HCT116 (cell line): ENCODE results near the gene ANGPT4. TPM values are rescaled to one million over a fixed set of nuclear protein-coding genes. Genes with fewer than 3 reads are reported as not detected.

Source experiments
- ATAC-seq: fragments of 200-7000 bp; cut with Tn5 transposase; 2 replicates; pipeline ENCODE4 v1.9.1; 2020; ENCODE audit warnings: mild to moderate bottlenecking, moderate library complexity
- BruUV-seq: library from RNA; stranded (reverse); fragments of 400-500 nt; replicated peaks from 2 replicates; lab custom pipeline; 2021; lab: Mats Ljungman, UMichigan
- CTCF ChIA-PET: fragments of 300-600 bp; sonication (Branson Sonifier 250); formaldehyde crosslinking; loops from one replicate; lab custom pipeline; 2021; ENCODE audit warnings: antibody characterized with exemption; lab: Charles Lee
- POLR2A ChIA-PET: fragments of 300-600, 350-600 bp; sonication (Branson Sonifier 250); formaldehyde crosslinking; loops from one replicate; lab custom pipeline; 2021; ENCODE audit warnings: antibody characterized with exemption; lab: Charles Lee
- RAD21 ChIA-PET, 2 experiments: fragments of 300-600 bp; sonication (Branson Sonifier 250); formaldehyde crosslinking; loops; one replicate each; lab custom pipeline; 2023; ENCODE audit warnings: low total read pairs in 2 of 2; ENCODE audit not compliant: uncharacterized antibody in 2 of 2, unreplicated experiment in 2 of 2, low non-redundant PET in 1 of 2; lab: Charles Lee
- DNase-seq: peaks from one replicate; pipeline ENCODE4 v3.0.0-alpha.2; 2010; ENCODE audit warnings: low read depth, low spot score
- H2AFZ ChIP-seq: fragments of 200-600 bp; shearing (Covaris generic), sonication (generic); 2 replicates; pipeline ENCODE4 v1.6.1; 2017; ENCODE audit warnings: low read depth, mixed run types, mixed read lengths, antibody characterized with exemption, low read length; ENCODE audit not compliant: poor library complexity, severe bottlenecking
- H3K27ac ChIP-seq: 2 replicates; pipeline ENCODE4 v1.5.1; 2012; ENCODE audit warnings: low read depth, low read length
- H3K27me3 ChIP-seq: fragments of 200-600 bp; sonication (generic); 2 replicates; pipeline ENCODE4 v1.6.1; 2016; ENCODE audit warnings: mixed run types, low read length, mixed read lengths; ENCODE audit not compliant: insufficient read depth
- H3K36me3 ChIP-seq, 2 experiments: fragments of 200-500 bp in 1 of 2; fragments of 200-600 bp in 1 of 2; sonication (Bioruptor generic) in 1 of 2; sonication (generic) in 1 of 2; 2 replicates each; pipeline versions ENCODE4 v1.5.1 to v1.6.1; 2014 to 2016; ENCODE audit warnings: low read length in 2 of 2, inconsistent platforms in 1 of 2, mixed read lengths in 1 of 2, mixed run types in 1 of 2; ENCODE audit not compliant: insufficient read depth in 2 of 2, control insufficient read depth in 1 of 2
- H3K4me1 ChIP-seq, 2 experiments: fragments of 200-600 bp in 1 of 2; sonication (generic) in 1 of 2; 2 replicates each; pipeline versions ENCODE4 v1.5.1 to v1.6.1; 2012 to 2017; ENCODE audit warnings: low read length in 2 of 2, inconsistent platforms in 1 of 2, mild to moderate bottlenecking in 1 of 2, mixed read lengths in 1 of 2, mixed run types in 1 of 2, moderate library complexity in 1 of 2; ENCODE audit not compliant: insufficient read depth in 2 of 2, control insufficient read depth in 1 of 2
- H3K4me2 ChIP-seq: fragments of 200-600 bp; sonication (generic); 2 replicates; pipeline ENCODE4 v1.6.1; 2017; ENCODE audit warnings: mixed run types, low read length, mixed read lengths
- H3K4me3 ChIP-seq, 2 experiments: fragments of 200-600 bp in 1 of 2; sonication (generic) in 1 of 2; replicated peaks in 1 of 2; 2 replicates each; pipeline ENCODE4 v1.5.1; 2011 to 2016; ENCODE audit warnings: low read length in 2 of 2, control low read depth in 1 of 2, low read depth in 1 of 2, mild to moderate bottlenecking in 1 of 2, mixed read lengths in 1 of 2, mixed run types in 1 of 2
- H3K79me2 ChIP-seq: fragments of 200-600 bp; sonication (generic); 2 replicates; pipeline ENCODE4 v1.6.1; 2017; ENCODE audit warnings: mild to moderate bottlenecking, mixed run types, low read length, moderate library complexity, mixed read lengths; ENCODE audit not compliant: insufficient read depth
- H3K9ac ChIP-seq: fragments of 200-600 bp; sonication (generic); 2 replicates; pipeline ENCODE4 v1.6.1; 2016; ENCODE audit warnings: low read length, mixed read lengths
- H3K9me2 ChIP-seq: fragments of 200-600 bp; sonication (generic), shearing (Covaris generic); 2 replicates; pipeline ENCODE4 v1.6.1; 2017; ENCODE audit warnings: mixed run types, mild to moderate bottlenecking, moderate library complexity; ENCODE audit not compliant: insufficient read depth
- H3K9me3 ChIP-seq, 2 experiments: fragments of 200-500 bp in 1 of 2; fragments of 200-600 bp in 1 of 2; sonication (Bioruptor generic) in 1 of 2; sonication (generic) in 1 of 2; 2 replicates each; pipeline ENCODE4 v1.6.1; 2014 to 2017; ENCODE audit warnings: low read length in 2 of 2, mixed read lengths in 2 of 2, inconsistent platforms in 1 of 2, low read depth in 1 of 2, mild to moderate bottlenecking in 1 of 2, mixed run types in 1 of 2, moderate library complexity in 1 of 2; ENCODE audit not compliant: control insufficient read depth in 1 of 2, insufficient read depth in 1 of 2
- H4K20me1 ChIP-seq: fragments of 200-600 bp; sonication (generic), shearing (Covaris generic); 2 replicates; pipeline ENCODE4 v1.6.1; 2017; ENCODE audit warnings: mixed run types, mild to moderate bottlenecking, moderate library complexity; ENCODE audit not compliant: insufficient read depth
- POLR2A ChIP-seq: IDR thresholded peaks from 2 replicates; pipeline ENCODE4 v1.7.0; 2011; ENCODE audit warnings: borderline replicate concordance; ENCODE audit not compliant: insufficient read depth, insufficient read length; ENCODE audit errors: extremely low read depth
- POLR2AphosphoS5 ChIP-seq: IDR thresholded peaks from 2 replicates; pipeline ENCODE4 v1.6.1; 2011; ENCODE audit warnings: mild to moderate bottlenecking, low read depth, low read length, moderate library complexity
- YY1 ChIP-seq: IDR thresholded peaks from 2 replicates; pipeline ENCODE4 v1.6.1; 2011; ENCODE audit warnings: low read length, low read depth, moderate library complexity, mild to moderate bottlenecking; ENCODE audit not compliant: insufficient replicate concordance; ENCODE audit errors: extremely low read depth
- intact Hi-C: fragments of 100-400 bp; cut with micrococcal nuclease; formaldehyde crosslinking; loops from 2 replicates; pipeline ENCODE4 v1.10.0; 2022
- total RNA-seq: library from RNA; stranded (reverse); gene quantifications from one replicate; pipeline ENCODE4 v1.2.1, GENCODE V29; 2021; ENCODE audit not compliant: unreplicated experiment
- TF ChIP-seq, protein P1 (sequence below), 3 experiments: fragments of 200-600 bp in 1 of 3; sonication (generic) in 1 of 3; IDR thresholded peaks in 2 of 3; conservative IDR thresholded peaks in 1 of 3; 2 replicates each; pipeline ENCODE4 v1.5.1; 2012 to 2017; ENCODE audit warnings: low read depth in 2 of 3, low read length in 2 of 3, antibody characterized with exemption in 1 of 3, borderline replicate concordance in 1 of 3, control low read depth in 1 of 3, mild to moderate bottlenecking in 1 of 3, mixed read lengths in 1 of 3, mixed run types in 1 of 3, moderate library complexity in 1 of 3; ENCODE audit not compliant: insufficient read depth in 1 of 3

Gene ANGPT4
- total RNA-seq, 1 experiment from 2014 or later: not detected

DNA sequence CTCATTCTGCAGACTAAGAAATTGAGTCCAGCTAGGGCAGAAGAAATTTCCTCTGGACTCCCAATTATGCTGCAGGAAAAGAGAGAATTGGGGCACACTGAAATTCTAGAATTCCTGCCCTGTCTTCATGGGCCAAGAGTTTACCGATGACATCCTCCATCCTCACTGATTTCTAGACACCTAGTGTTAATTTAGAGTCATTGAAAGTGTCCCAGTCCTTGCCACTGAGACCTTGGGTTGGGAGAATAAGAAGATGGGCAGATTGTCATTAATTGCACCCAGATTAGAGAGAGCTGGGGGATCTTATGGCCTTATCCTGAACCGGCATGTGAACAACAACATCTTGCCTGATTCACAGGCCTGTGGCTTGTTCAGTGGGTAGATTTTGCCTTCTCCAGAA, 29.0 kb downstream of the ANGPT4 start:
- no peaks in the 10 kb centered on the region for H3K27me3 ChIP-seq
- BruUV-seq: no TSS peak

DNA sequence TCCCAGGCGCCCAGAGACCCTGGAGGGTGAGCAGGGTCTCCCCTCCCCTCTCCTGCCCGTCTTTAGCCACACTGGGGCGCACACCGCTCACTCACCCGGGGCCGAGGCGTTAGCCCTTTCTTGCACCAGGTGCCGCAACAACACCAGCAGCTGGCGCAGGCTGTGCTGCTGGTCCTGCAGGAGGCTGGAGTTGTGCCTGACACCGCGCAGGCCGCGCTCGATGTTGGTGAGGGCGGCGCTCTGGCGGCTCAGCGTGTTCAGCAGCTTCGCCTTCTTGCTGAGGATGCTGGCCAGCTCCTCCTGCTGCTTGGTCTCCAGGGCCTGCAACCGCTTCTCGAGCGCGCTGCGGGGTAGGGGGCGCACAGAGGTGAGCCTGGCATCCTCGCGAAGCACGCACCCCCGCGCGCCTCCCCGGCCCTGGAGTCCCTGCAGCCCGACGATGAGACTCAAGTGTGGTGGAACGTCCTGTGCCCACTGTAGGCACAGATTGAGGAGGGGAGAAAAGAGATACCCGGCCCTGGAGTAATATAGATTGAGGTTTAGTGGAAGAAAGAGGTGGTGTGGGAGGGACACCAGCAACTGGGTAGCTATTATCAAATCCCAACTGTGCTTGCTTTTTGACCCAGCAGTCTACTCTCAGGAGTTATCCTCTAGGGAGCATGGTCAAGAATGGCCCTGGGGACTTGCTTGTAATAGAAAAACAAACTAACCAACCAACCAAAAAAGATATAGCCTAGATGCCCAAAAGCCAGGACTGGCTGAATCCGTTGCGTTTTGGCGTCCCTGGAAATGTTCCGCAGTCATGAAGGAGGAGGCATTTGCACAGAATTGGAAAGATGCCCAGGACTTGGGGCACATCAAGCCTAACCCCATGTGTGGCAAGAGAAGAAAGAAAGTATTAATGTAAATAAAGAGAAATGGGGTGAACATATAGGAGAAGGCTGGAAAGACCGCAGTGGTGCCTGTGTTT, 30.9 kb downstream of the ANGPT4 start:
- peaks cover 17 to 22% of the 10 kb centered on the region in 2 experiments for H3K4me1 ChIP-seq
- no TSS peak for BruUV-seq
- H3K4me3 ChIP-seq: no peak overlapping the region
- H3K36me3 ChIP-seq: no peaks in the 10 kb centered on the region
- no peaks in the 10 kb centered on the region for H3K9me2 ChIP-seq
- intact Hi-C loops: no loop called here
- H3K9ac ChIP-seq: no peak overlapping the region
- CTCF ChIA-PET: no interaction called here
- ATAC-seq: no peak
- H2AFZ ChIP-seq: no peak overlapping the region
- TF ChIP-seq YY1 (no peak), POLR2AphosphoS5 (no peak)
- TF ChIP-seq, protein P1, sequence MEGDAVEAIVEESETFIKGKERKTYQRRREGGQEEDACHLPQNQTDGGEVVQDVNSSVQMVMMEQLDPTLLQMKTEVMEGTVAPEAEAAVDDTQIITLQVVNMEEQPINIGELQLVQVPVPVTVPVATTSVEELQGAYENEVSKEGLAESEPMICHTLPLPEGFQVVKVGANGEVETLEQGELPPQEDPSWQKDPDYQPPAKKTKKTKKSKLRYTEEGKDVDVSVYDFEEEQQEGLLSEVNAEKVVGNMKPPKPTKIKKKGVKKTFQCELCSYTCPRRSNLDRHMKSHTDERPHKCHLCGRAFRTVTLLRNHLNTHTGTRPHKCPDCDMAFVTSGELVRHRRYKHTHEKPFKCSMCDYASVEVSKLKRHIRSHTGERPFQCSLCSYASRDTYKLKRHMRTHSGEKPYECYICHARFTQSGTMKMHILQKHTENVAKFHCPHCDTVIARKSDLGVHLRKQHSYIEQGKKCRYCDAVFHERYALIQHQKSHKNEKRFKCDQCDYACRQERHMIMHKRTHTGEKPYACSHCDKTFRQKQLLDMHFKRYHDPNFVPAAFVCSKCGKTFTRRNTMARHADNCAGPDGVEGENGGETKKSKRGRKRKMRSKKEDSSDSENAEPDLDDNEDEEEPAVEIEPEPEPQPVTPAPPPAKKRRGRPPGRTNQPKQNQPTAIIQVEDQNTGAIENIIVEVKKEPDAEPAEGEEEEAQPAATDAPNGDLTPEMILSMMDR (IDR thresholded peaks at IDR 0.05 in 2 of 3, conservative IDR thresholded peaks at IDR 0.05 in 1 of 3; ENCODE audit: borderline replicate concordance in 1 of 3, insufficient read depth in 1 of 3, low read depth in 2 of 3, low read length in 2 of 3): no peak
- TF ChIP-seq, all 23 proteins: peak for 0
- Histone ChIP-seq H4K20me1 (no peaks in the 10 kb centered on the region), H3K9me3 (no peaks in the 10 kb centered on the region), H3K79me2 (no peaks in the 10 kb centered on the region), H3K27me3 (no peaks in the 10 kb centered on the region), H3K27ac (no peak overlapping the region), H3K4me2 (no peak overlapping the region)
- RAD21 ChIA-PET: no interaction called here
- no peak for DNase-seq
- POLR2A ChIA-PET: no interaction called here

More for the DNA sequence above, 29.0 kb downstream of the ANGPT4 start:
- peak; percentile 53; the same call in 1 of the 2 replicates for ATAC-seq
- no peak overlapping the region for H3K27ac ChIP-seq
- H3K4me3 ChIP-seq: no peak overlapping the region
- no peaks in the 10 kb centered on the region for H3K36me3 ChIP-seq
- no peaks in the 10 kb centered on the region for H4K20me1 ChIP-seq
- H3K9me2 ChIP-seq: no peaks in the 10 kb centered on the region
- no peak overlapping the region for H3K9ac ChIP-seq
- DNase-seq: no peak
- CTCF ChIA-PET: interaction anchor here (0.9 kb wide), 1 partner anchor 68 kb away, joined by 5 read pairs; no protein-coding TSS in a partner anchor
- intact Hi-C loops: loop anchor here (2.0 kb wide), 1 partner anchor 68 kb away; no protein-coding TSS in a partner anchor
- no peaks in the 10 kb centered on the region for H3K9me3 ChIP-seq
- no peak overlapping the region for H2AFZ ChIP-seq
- no peak for TF ChIP-seq POLR2A
- TF ChIP-seq POLR2AphosphoS5: peak; percentile 15; the same call in 1 of the 2 replicates
- no peaks in the 10 kb centered on the region for H3K79me2 ChIP-seq
- RAD21 ChIA-PET: no interaction called here
- POLR2A ChIA-PET: no interaction called here
- no peak overlapping the region for H3K4me2 ChIP-seq
- peaks cover 5 to 7% of the 10 kb centered on the region in 2 experiments; a peak in 3 of 4 replicates for H3K4me1 ChIP-seq
